Motor neuron (in vitro differentiated cells): ENCODE data around the gene CD28. TPM values are rescaled to one million over a fixed set of nuclear protein-coding genes. Genes with fewer than 3 reads are reported as not detected.
"Not testable (repeated sequence)": the region's sequence is repeated elsewhere in the genome, so short reads cannot be mapped to it uniquely, and the experiment has no call there.

ENCODE experiments used
- ATAC-seq, 8 experiments: fragments of 200-7000 bp; cut with Tn5 transposase; replicated peaks in 6 of 8; 2 replicates each; pipeline ENCODE4 v1.8.0; 2021; ENCODE audit warnings: mild to moderate bottlenecking in 8 of 8, moderate library complexity in 8 of 8
- H3K27ac ChIP-seq, 2 donors: fragments of 250-450 bp; sonication (Bioruptor Pico); 2 replicates each; pipeline ENCODE4 v1.9.0; 2021; ENCODE audit warnings: antibody characterized with exemption in 2 of 2, mild to moderate bottlenecking in 2 of 2, moderate library complexity in 1 of 2
- H3K4me1 ChIP-seq, 2 donors: fragments of 250-450 bp; sonication (Bioruptor Pico); replicated peaks in 1 of 2; 2 replicates each; pipeline ENCODE4 v1.6.1; 2021; ENCODE audit warnings: antibody characterized with exemption in 2 of 2, mild to moderate bottlenecking in 2 of 2, moderate library complexity in 1 of 2
- H3K4me3 ChIP-seq, 5 donors: fragments of 250-450 bp; sonication (Bioruptor Pico); 2 replicates each; pipeline ENCODE4 v1.9.0; 2021; ENCODE audit warnings: antibody characterized with exemption in 5 of 5, mild to moderate bottlenecking in 5 of 5, moderate library complexity in 4 of 5
- WGBS, 10 experiments: fragments of 450-650 bp; shearing (Covaris generic); methylation state at CpG; one replicate each; pipeline ENCODE4 v1.0.0; 2022; 5-methylcytosine and 5-hydroxymethylcytosine counted together
- in situ Hi-C, 9 experiments: fragments of 400-800 bp; cut with MboI; loops; one replicate each; pipeline ENCODE4 v1.15.0; 2021; ENCODE audit warnings: low sequenced_read_pairs in 9 of 9, low pct_unique_long_range_greater_than_20kb in 2 of 9; ENCODE audit not compliant: unreplicated experiment in 9 of 9
- total RNA-seq, 8 experiments: library from RNA; unstranded; fragments of 300-600 nt; gene quantifications; 2 replicates each; pipeline versions ENCODE4 v1.2.3 to v1.2.4, GENCODE V29; 2022

The CD28 gene
- total RNA-seq, 8 experiments from 2014 or later = 0.05 to 0.33 (median 0.09) TPM; not detected in 2

DNA sequence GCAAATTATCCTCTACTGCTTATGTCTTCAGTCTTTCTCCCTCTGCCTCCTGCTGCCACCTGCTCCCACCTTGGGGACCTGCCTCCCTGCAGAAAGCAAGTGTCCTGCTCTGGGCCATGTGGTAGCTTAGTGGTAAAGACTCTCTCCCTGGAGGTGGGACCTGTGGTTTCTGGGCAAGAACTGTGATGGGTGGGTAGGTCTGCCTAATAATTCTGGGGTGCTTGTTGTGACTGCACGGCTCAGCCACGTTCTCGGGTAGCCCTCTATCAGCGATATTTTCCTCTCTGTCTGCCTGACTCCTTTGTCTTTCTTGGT, 16.4 kb upstream of the CD28 start:
- in situ Hi-C loops = no loop called here
- ATAC-seq = peak in 1 of 8 experiments; percentile 22
- H3K4me3 ChIP-seq = no peak overlapping the region
- 75 to 100% (median 92%) methylated on average over 2 to 4 of the region's 4 CpGs; no CpG with 5 or more reads in 4 of the 10 experiments for WGBS, 10 experiments
- peaks cover 15 to 18% of the 10 kb centered on the region in 2 donors for H3K4me1 ChIP-seq
- H3K27ac ChIP-seq = no peak overlapping the region

DNA sequence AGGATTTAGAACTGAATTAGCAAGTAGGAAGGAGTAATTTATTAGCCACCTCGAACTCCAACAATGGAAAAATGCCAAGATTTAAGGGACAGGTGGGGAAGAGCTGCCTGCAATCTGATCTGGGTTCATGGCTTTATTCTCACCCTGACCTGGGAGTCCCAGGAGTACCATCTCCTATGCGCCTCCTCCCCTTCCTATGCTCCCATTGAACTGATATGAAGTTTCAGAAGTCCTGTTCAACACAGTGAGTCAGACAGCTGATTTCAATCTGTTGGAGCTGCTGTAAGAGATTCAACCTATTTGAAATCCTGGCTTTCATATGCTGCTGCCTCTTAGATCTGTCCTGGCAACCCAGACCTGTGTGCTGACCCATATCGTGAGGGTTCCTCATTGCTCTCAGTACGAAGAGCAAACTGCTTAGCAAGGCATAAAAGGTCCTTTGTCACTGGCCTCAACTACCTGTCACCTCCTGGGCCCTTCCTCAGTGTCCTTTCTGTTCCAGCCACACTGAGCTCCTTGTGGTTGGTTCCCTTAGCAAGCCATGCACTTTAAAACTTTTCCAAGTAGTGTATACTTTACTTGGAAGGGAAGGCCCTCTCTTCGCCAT, 15.9 kb upstream of the CD28 start:
- 49 to 100% (median 74%) methylated on average over 2 to 4 of the region's 5 CpGs; no CpG with 5 or more reads in 4 of the 10 experiments for WGBS, 10 experiments
- in situ Hi-C loops = no loop called here
- H3K4me1 ChIP-seq = peaks cover 15 to 18% of the 10 kb centered on the region in 2 donors
- no peak overlapping the region for H3K4me3 ChIP-seq
- no peak overlapping the region for H3K27ac ChIP-seq
- peak in 1 of 8 experiments; percentile 15 for ATAC-seq

DNA sequence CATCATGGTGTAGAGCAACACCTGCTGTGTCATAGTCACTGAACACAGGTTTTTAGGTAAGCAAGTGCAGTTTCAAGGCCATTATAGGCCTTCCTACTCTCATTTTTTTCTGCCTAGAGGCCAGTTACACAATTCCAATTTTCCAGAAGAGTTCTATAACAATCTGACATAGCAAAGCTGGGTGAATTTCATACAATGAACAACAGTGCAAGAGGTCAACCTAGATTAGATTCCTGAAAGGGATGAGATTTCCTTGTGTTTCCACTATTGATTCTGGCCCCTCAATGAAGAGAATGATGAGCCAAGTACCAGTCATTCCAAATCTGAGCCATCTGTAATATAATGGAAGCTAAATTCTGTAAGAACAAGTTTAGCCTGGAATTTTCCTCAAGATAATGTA, 15.3 kb upstream of the CD28 start:
- peaks cover 15 to 18% of the 10 kb centered on the region in 2 donors for H3K4me1 ChIP-seq
- no peak overlapping the region for H3K4me3 ChIP-seq
- H3K27ac ChIP-seq = no peak overlapping the region
- ATAC-seq = no peak
- in situ Hi-C loops = no loop called here

DNA sequence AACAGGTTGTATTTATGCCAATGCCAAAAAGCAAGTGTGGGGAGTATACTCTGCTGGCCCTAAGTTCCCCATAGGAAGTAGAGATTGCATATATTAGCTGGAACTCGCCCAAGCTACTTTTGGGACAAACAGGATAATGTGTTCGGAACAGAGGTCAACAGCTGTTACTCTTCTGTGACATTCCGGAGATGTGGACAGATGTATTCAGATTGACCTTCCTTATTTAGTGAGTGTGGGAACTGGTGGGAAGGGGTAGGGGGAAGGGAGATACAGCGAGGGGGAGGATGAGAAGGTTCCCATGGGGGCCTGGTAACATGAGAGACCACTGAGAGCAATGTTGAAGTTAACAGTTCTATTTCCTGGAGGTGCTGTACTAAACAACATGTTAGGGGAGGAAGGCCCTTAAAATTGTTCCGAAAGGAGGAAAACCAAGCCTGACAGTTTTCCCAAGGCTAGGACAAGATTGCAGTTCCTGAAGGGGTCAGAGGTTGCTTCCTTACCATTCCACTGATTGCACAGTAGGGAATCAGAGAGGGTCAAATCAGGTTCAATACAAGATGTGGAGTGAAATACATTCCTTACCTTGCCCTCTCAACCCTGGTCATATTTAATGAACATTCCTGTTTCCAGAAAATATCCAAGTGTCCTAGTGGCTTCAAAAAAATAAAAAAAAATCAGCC, 14.3 kb upstream of the CD28 start:
- in situ Hi-C loops = no loop called here
- Histone ChIP-seq H3K4me3 (no peak overlapping the region), H3K27ac (no peak overlapping the region), H3K4me1 (peaks cover 15 to 18% of the 10 kb centered on the region in 2 donors)
- WGBS, 10 experiments = 33 to 100% (median 100%) methylated on average over 1 to 3 of the region's 5 CpGs; no CpG with 5 or more reads in 6 of the 10 experiments
- no peak for ATAC-seq

DNA sequence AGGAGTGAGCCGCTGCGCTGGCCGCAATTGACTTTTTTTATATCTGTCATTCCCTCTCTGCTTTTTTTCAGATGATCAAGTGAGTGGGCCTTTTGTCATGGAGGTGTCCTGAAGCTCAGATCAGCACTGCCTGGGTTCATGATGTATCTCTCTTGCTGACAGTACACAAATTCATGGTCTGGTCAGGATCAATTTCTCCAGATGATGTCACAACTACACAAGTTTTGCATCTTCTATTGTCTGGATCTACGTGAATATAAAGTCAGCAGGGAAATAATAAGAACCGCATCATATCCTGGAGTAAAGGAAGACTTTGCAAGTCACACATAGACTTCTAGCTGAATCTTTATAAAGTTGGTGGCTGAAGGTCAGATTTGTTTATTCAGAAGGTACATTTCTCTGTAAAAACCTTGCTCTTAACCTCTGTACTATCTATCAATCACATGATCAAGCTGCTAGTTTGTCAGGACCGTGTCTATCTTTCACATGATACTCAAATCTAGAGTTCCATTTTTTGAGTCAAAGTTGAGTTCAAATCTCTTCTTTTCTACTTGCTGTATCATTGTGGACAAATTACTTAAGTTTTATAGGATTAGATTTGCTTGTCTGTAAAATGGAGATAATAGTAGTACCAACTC, 13.1 kb upstream of the CD28 start:
- in situ Hi-C loops = no loop called here
- ATAC-seq = no peak
- peaks cover 14 to 17% of the 10 kb centered on the region in 2 donors for H3K4me1 ChIP-seq
- 70 to 100% (median 86%) methylated on average over 2 to 6 of the region's 6 CpGs; no CpG with 5 or more reads in 2 of the 10 experiments for WGBS, 10 experiments
- H3K27ac ChIP-seq = no peak overlapping the region
- H3K4me3 ChIP-seq = no peak overlapping the region

DNA sequence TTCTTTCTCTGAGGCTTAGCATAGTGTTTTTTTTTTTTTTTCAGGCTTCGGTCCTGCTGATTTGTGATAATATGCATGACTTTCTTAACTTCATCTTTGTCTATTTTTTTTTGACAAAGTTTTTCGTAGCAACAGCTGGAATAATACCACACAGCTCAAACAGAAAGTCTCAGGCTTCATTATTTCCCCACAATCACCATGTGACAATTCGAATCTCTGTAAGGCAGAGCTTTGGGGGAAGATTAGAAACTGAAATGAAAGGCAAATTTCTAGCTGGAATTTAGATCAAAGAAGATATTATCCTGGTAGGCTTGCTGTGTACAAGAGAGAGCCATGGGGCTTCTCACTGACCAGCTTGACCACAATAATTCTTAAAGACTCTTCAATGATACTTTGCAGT, 12.2 kb upstream of the CD28 start:
- WGBS, 10 experiments = 16 to 100% (median 67%) methylated on average over 1 to 3 of the region's 3 CpGs
- ATAC-seq = peak in 1 of 8 experiments; percentile 12
- in situ Hi-C loops = no loop called here
- Histone ChIP-seq H3K4me3 (no peak overlapping the region), H3K27ac (no peak overlapping the region), H3K4me1 (peaks cover 8 to 9% of the 10 kb centered on the region in 2 donors)

DNA sequence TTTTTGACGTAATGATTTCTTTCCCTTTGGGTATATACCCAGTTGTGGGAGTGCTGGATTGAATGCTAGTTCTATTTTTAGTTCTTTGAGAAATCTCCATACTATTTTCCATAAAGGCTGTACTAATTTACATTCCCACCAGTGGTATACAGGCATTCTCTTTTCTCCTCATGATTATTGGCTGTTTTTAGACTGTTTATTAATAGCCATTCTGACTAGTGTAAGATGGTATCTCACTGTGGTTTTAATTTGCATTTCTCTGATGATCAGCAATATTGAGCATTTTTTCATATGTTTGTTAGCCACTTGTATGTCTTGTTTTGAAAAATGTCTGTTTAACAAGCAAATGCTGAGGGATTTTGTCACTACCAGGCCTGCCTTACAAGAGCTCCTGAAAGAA, 9.2 kb upstream of the CD28 start:
- Histone ChIP-seq H3K4me3 (no peak overlapping the region), H3K4me1 (no peaks in the 10 kb centered on the region), H3K27ac (no peak overlapping the region)
- peak in 3 of 8 experiments; percentile 86 to 99 (median 98) for ATAC-seq
- in situ Hi-C loops = no loop called here
- 83 to 100% (median 88%) methylated on average over 1 of the region's 1 CpG; no CpG with 5 or more reads in 7 of the 10 experiments for WGBS, 10 experiments

DNA sequence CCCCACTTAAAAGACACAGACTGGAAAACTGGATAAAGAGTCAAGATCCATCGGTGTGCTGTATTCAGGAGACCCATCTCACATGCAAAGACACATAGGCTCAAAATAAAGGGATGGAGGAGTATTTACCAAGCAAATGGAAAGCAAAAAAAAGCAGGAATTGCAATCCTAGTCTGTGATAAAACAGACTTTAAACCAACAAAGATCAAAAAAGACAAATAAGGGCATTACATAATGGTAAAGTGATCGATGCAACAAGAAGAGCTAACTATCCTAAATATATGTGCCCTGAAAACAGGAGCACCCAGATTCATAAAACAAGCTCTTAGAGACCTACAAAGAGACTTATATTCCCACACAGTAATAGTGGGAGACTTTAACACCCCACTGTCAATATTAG, 8.7 kb upstream of the CD28 start:
- in situ Hi-C loops, H3K4me1 ChIP-seq, H3K27ac ChIP-seq, ATAC-seq, H3K4me3 ChIP-seq: not testable (repeated sequence)
- 61 to 100% (median 95%) methylated on average over 1 to 2 of the region's 2 CpGs; no CpG with 5 or more reads in 2 of the 10 experiments for WGBS, 10 experiments

DNA sequence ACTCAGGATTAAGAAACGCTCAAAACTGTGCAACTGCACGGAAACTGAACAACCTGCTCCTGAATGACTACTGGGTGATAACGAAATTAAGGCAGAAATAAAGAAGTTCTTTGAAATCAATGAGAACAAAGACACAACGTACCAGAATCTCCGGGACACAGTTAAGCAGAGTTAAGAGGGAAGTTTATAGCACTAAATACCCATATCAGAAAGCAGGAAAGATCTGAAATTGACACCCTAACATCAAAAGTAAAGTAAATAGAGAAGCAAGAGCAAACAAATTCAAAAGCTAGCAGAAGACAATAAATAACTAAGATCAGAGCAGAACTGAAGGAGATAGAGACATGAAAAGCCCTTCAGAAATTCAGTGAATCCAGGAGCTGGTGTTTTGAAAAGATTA, 8.0 kb upstream of the CD28 start:
- 67 to 95% (median 86%) methylated on average over 1 to 5 of the region's 5 CpGs; no CpG with 5 or more reads in 1 of the 10 experiments for WGBS, 10 experiments
- H3K27ac ChIP-seq, ATAC-seq, H3K4me3 ChIP-seq, H3K4me1 ChIP-seq, in situ Hi-C loops: not testable (repeated sequence)

DNA sequence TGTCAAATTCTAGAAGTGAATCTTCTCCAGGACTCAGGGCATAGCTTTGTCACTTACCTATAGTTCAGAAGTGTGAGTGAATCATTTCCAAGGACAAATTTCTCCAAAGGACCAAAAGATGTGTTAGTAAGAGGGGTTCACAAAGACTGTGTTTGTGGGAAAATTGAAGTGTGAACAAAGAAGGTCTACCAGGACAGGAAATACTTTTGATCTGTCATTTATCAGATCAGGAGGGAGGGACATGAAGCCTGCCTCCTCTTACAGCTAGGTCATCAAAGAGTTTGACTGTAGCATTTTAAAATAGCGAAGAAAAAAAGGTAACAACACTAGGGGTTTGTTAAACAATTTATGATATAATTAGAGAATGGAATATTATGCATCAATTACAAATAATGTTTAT, 2.0 kb upstream of the CD28 start:
- in situ Hi-C loops = no loop called here
- ATAC-seq = no peak
- H3K27ac ChIP-seq = no peak overlapping the region
- no peak overlapping the region for H3K4me3 ChIP-seq
- 20 to 100% (median 88%) methylated on average over 1 of the region's 1 CpG; no CpG with 5 or more reads in 2 of the 10 experiments for WGBS, 10 experiments
- H3K4me1 ChIP-seq = no peaks in the 10 kb centered on the region

DNA sequence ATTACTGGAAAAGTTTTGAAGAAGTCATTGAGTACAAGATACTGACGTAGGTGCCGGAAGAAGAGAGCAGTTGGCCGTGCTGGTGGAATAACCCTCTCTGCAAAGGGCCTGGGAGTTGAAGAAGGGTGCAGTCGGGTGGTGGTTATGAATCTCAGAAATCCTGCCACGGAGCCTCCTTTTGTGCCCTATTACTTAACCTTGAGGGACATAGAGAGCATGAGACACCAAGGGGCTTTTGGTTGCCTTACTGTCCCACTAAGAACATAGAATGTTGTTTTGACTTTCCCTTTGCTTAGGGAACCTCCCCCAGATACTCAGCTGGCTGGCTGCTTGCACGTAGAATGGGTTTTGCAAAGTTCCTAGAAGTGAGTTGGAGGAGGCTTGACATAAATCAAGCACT, 1.3 kb upstream of the CD28 start:
- Histone ChIP-seq H3K4me1 (no peaks in the 10 kb centered on the region), H3K4me3 (no peak overlapping the region), H3K27ac (no peak overlapping the region)
- ATAC-seq = no peak
- in situ Hi-C loops = no loop called here
- 56 to 100% (median 90%) methylated on average over 1 to 6 of the region's 6 CpGs; no CpG with 5 or more reads in 1 of the 10 experiments for WGBS, 10 experiments

DNA sequence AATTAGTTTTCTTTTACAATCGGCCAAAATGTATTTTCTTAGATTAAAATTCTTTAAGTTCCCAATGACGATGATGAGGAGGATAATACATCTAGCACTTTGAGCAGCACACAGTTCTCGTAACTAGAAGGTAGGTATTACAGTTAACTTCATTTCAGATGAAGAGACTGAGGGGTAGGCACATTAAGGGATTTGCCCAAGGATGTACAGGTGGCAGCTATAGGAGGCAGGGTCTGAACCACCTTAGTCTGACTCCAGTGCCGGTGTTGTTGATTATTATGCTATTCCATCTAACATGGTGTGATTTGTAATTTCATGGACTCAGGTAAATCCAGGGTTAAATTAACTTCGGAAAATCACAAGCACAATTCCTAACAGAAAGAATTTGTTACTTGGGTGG, 1.1 kb downstream of the CD28 start:
- in situ Hi-C loops = no loop called here
- Histone ChIP-seq H3K27ac (no peak overlapping the region), H3K4me3 (no peak overlapping the region), H3K4me1 (no peaks in the 10 kb centered on the region)
- ATAC-seq = no peak
- 61 to 100% (median 94%) methylated on average over 2 to 5 of the region's 5 CpGs for WGBS, 10 experiments

DNA sequence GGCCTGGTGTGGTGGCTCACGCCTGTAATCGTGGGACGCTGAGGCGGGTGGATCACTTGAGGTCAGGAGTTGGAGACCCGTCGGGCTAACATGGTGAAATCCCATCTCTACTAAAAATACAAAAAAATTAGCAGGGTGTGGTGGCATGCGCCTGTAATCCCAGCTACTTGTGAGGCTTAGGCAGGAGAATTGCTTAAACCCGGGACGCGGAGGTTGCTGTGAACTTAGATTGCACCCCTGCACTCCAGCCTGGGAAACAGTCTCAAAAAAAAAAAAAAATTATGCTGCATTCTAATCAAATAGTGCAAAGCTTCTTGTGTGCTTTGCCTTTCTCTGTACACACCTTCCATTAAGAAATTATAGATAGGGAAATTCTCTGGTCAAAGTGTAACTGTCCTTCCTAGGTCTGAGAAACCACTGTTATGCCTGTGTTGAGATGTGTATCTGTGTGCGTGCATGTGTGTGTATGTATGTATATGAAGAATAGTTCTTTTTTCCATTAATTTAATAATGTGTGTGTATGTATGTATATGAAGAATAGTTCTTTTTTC, 2.5 kb downstream of the CD28 start:
- no peak overlapping the region for H3K4me3 ChIP-seq
- H3K4me1 ChIP-seq = no peaks in the 10 kb centered on the region
- no peak overlapping the region for H3K27ac ChIP-seq
- 77 to 100% (median 91%) methylated on average over 1 to 10 of the region's 11 CpGs; no CpG with 5 or more reads in 1 of the 10 experiments for WGBS, 10 experiments
- no peak for ATAC-seq
- in situ Hi-C loops = no loop called here
